ENCODE results near the gene WIZ.

GRCh38 chr19:15396436-15396835 lies 53.3 kb downstream of the WIZ start:
- TF ChIP-seq, protein P1, sequence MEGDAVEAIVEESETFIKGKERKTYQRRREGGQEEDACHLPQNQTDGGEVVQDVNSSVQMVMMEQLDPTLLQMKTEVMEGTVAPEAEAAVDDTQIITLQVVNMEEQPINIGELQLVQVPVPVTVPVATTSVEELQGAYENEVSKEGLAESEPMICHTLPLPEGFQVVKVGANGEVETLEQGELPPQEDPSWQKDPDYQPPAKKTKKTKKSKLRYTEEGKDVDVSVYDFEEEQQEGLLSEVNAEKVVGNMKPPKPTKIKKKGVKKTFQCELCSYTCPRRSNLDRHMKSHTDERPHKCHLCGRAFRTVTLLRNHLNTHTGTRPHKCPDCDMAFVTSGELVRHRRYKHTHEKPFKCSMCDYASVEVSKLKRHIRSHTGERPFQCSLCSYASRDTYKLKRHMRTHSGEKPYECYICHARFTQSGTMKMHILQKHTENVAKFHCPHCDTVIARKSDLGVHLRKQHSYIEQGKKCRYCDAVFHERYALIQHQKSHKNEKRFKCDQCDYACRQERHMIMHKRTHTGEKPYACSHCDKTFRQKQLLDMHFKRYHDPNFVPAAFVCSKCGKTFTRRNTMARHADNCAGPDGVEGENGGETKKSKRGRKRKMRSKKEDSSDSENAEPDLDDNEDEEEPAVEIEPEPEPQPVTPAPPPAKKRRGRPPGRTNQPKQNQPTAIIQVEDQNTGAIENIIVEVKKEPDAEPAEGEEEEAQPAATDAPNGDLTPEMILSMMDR (conservative IDR thresholded peaks at IDR 0.05), result no peak
- no peak for TF ChIP-seq EZH2 (IDR thresholded peaks at IDR 0.05; ENCODE audit: low read depth)

Data from PC-9 (cell line).